H9 (cell line): ENCODE data around the gene HMGB4. TPM values are rescaled to one million over a fixed set of nuclear protein-coding genes. Genes with fewer than 3 reads are reported as not detected.

ENCODE experiments used
- DNase-seq: peaks from one replicate; pipeline ENCODE4 v3.0.0-alpha.2; 2017
- H2AFZ ChIP-seq: one replicate; pipeline ENCODE4 v1.6.1; 2013; ENCODE audit warnings: mild to moderate bottlenecking, low read length, control low read depth, moderate library complexity
- H2AK5ac ChIP-seq: 2 replicates; pipeline ENCODE4 v1.6.1; 2013; ENCODE audit warnings: low read length, control low read depth, mixed read lengths; ENCODE audit not compliant: insufficient read length
- H2BK120ac ChIP-seq: one replicate; pipeline ENCODE4 v1.6.1; 2013; ENCODE audit warnings: low read depth, mild to moderate bottlenecking, low read length, control low read depth, inconsistent platforms; ENCODE audit not compliant: poor library complexity, severe bottlenecking
- H2BK12ac ChIP-seq: 2 replicates; pipeline ENCODE4 v1.6.1; 2013; ENCODE audit warnings: low read length, control low read depth, mixed read lengths, low read depth; ENCODE audit not compliant: insufficient read length
- H2BK15ac ChIP-seq: 2 replicates; pipeline ENCODE4 v1.6.1; 2013; ENCODE audit warnings: low read depth, low read length, control low read depth
- H2BK20ac ChIP-seq: one replicate; pipeline ENCODE4 v1.6.1; 2013; ENCODE audit warnings: low read depth, mild to moderate bottlenecking, low read length, control low read depth, inconsistent platforms; ENCODE audit not compliant: poor library complexity, severe bottlenecking
- H2BK5ac ChIP-seq: 2 replicates; pipeline ENCODE4 v1.6.1; 2013; ENCODE audit warnings: low read length, control low read depth, mixed read lengths; ENCODE audit not compliant: insufficient read length
- H3K14ac ChIP-seq: 2 replicates; pipeline ENCODE4 v1.6.1; 2013; ENCODE audit warnings: low read length, control low read depth; ENCODE audit not compliant: insufficient read depth
- H3K18ac ChIP-seq: 2 replicates; pipeline ENCODE4 v1.6.1; 2013; ENCODE audit warnings: low read depth, mild to moderate bottlenecking, mixed read lengths, low read length, control low read depth; ENCODE audit not compliant: insufficient read length
- H3K23ac ChIP-seq: 2 replicates; pipeline ENCODE4 v1.6.1; 2013; ENCODE audit warnings: low read length, control low read depth, mixed read lengths, low read depth; ENCODE audit not compliant: insufficient read length
- H3K23me2 ChIP-seq: 2 replicates; pipeline ENCODE4 v1.6.1; 2013; ENCODE audit warnings: low read depth, mild to moderate bottlenecking, mixed read lengths, low read length, control low read depth; ENCODE audit not compliant: insufficient read length, poor library complexity, severe bottlenecking
- H3K27ac ChIP-seq: 2 replicates; pipeline ENCODE4 v1.5.1; 2013; ENCODE audit warnings: low read length, control low read depth, mixed read lengths, low read depth; ENCODE audit not compliant: insufficient read length
- H3K27me3 ChIP-seq: 2 replicates; pipeline ENCODE4 v1.6.1; 2013; ENCODE audit warnings: low read length, control low read depth, inconsistent platforms; ENCODE audit not compliant: insufficient read depth
- H3K4ac ChIP-seq: 2 replicates; pipeline ENCODE4 v1.6.1; 2013; ENCODE audit warnings: low read depth, mild to moderate bottlenecking, control low read depth, inconsistent platforms, low read length, moderate library complexity
- H3K4me1 ChIP-seq: 2 replicates; pipeline ENCODE4 v1.6.1; 2013; ENCODE audit warnings: low read length, control low read depth, inconsistent platforms; ENCODE audit not compliant: insufficient read depth
- H3K4me2 ChIP-seq: 2 replicates; pipeline ENCODE4 v1.6.1; 2013; ENCODE audit warnings: low read length, control low read depth, mixed read lengths; ENCODE audit not compliant: insufficient read length, insufficient read depth
- H3K56ac ChIP-seq: 2 replicates; pipeline ENCODE4 v1.6.1; 2013; ENCODE audit warnings: low read depth, mild to moderate bottlenecking, mixed read lengths, low read length, control low read depth; ENCODE audit not compliant: insufficient read length
- H3K79me1 ChIP-seq: 2 replicates; pipeline ENCODE4 v1.6.1; 2013; ENCODE audit warnings: low read depth, mild to moderate bottlenecking, moderate library complexity, low read length, control low read depth, inconsistent platforms; ENCODE audit not compliant: insufficient read depth, poor library complexity, severe bottlenecking
- H3K79me2 ChIP-seq: 2 replicates; pipeline ENCODE4 v1.6.1; 2013; ENCODE audit warnings: low read length, control low read depth, inconsistent platforms; ENCODE audit not compliant: insufficient read depth
- H3K9ac ChIP-seq: 2 replicates; pipeline ENCODE4 v1.6.1; 2013; ENCODE audit warnings: low read length, control low read depth, mixed read lengths; ENCODE audit not compliant: insufficient read length; ENCODE audit errors: extremely low read depth
- H3K9me3 ChIP-seq: one replicate; pipeline ENCODE4 v1.6.1; 2013; ENCODE audit warnings: low read depth, low read length, inconsistent platforms; ENCODE audit not compliant: control insufficient read depth
- H3T11ph ChIP-seq: one replicate; pipeline ENCODE4 v1.6.1; 2013; ENCODE audit warnings: mild to moderate bottlenecking, low read length, control low read depth, inconsistent platforms
- H4K20me1 ChIP-seq: one replicate; pipeline ENCODE4 v1.6.1; 2013; ENCODE audit not compliant: control insufficient read depth, insufficient read length, insufficient read depth
- H4K5ac ChIP-seq: 2 replicates; pipeline ENCODE4 v1.6.1; 2013; ENCODE audit warnings: low read depth, mild to moderate bottlenecking, mixed read lengths, low read length, control low read depth; ENCODE audit not compliant: insufficient read length
- H4K8ac ChIP-seq: replicated peaks from 2 replicates; pipeline ENCODE4 v1.6.1; 2013; ENCODE audit warnings: low read length, control low read depth, mixed read lengths, low read depth; ENCODE audit not compliant: insufficient read length
- H4K91ac ChIP-seq: 2 replicates; pipeline ENCODE4 v1.6.1; 2013; ENCODE audit warnings: low read depth, mild to moderate bottlenecking, moderate library complexity, mixed read lengths, low read length, control low read depth; ENCODE audit not compliant: insufficient read length
- H3K27ac Mint-ChIP-seq, 3 experiments: 2 replicates in 2 of 3; 3 replicates in 1 of 3; pipeline ENCODE4 v1.8.0; 2020 to 2021; ENCODE audit warnings: mixed read lengths in 3 of 3, mild to moderate bottlenecking in 1 of 3, moderate library complexity in 1 of 3
- H3K27me3 Mint-ChIP-seq: 2 replicates; pipeline ENCODE4 v1.8.0; 2021; ENCODE audit warnings: low read depth, mild to moderate bottlenecking, moderate library complexity, mixed read lengths
- H3K36me3 Mint-ChIP-seq, 3 experiments: 2 replicates in 2 of 3; 3 replicates in 1 of 3; pipeline ENCODE4 v1.8.0; 2020 to 2021; ENCODE audit warnings: low read depth in 3 of 3, mixed read lengths in 3 of 3; ENCODE audit not compliant: insufficient read depth in 1 of 3
- H3K4me1 Mint-ChIP-seq, 2 experiments: 2 replicates each; pipeline ENCODE4 v1.8.0; 2020; ENCODE audit warnings: mixed read lengths in 2 of 2
- H3K4me3 Mint-ChIP-seq, 2 experiments: 2 replicates in 1 of 2; 3 replicates in 1 of 2; pipeline ENCODE4 v1.8.0; 2020 to 2021; ENCODE audit warnings: mild to moderate bottlenecking in 2 of 2, mixed read lengths in 2 of 2, moderate library complexity in 1 of 2
- H3K9me3 Mint-ChIP-seq, 2 experiments: 2 replicates in 1 of 2; 3 replicates in 1 of 2; pipeline ENCODE4 v1.8.0; 2020; ENCODE audit warnings: mild to moderate bottlenecking in 2 of 2, mixed read lengths in 2 of 2, moderate library complexity in 1 of 2
- CTCF ChIP-seq: fragments of 200-600 bp; sonication (generic); conservative IDR thresholded peaks from 3 replicates; pipeline ENCODE4 v1.8.0; 2021; ENCODE audit warnings: antibody characterized with exemption, mild to moderate bottlenecking
- WGBS: extraction: QIAGEN DNeasy Blood & Tissue Kit; methylation state at CpG from one replicate; pipeline ENCODE4 v1.1.7; 2013; ENCODE audit warnings: missing lambda C conversion rate, low lambda C conversion rate, mixed read lengths; ENCODE audit not compliant: insufficient read length; ENCODE audit errors: extremely low coverage; 5-methylcytosine and 5-hydroxymethylcytosine counted together
- total RNA-seq: library from RNA; stranded (reverse); gene quantifications from 2 replicates; pipeline ENCODE4 v1.2.1, GENCODE V29; 2021

The HMGB4 gene
- total RNA-seq, 1 experiment from 2014 or later, result not detected

- H3K27me3 Mint-ChIP-seq, result peaks cover 1% of the 10 kb centered on the region; the same call in 1 of the 2 replicates
- H4K8ac ChIP-seq, result no peak overlapping the region
Observed at GRCh38 chr1:33826711-33827110, 37.2 kb upstream of the HMGB4 start.

More at GRCh38 chr1:33826711-33827110, 37.2 kb upstream of the HMGB4 start:
- no peak overlapping the region for H2BK20ac ChIP-seq
- no peak overlapping the region for H2AFZ ChIP-seq
- H3K4me1 Mint-ChIP-seq, result no peaks in the 10 kb centered on the region
- H2BK5ac ChIP-seq, result no peak overlapping the region
- TF ChIP-seq CTCF, result no peak
- H3K4me2 ChIP-seq, result no peak overlapping the region
- no peak overlapping the region for H3T11ph ChIP-seq
- no peak overlapping the region for H3K4ac ChIP-seq
- H4K5ac ChIP-seq, result no peak overlapping the region
- DNase-seq, result no peak
- H3K14ac ChIP-seq, result no peak overlapping the region
- no peaks in the 10 kb centered on the region for H4K20me1 ChIP-seq
- H3K9me3 ChIP-seq, result peaks cover 5% of the 10 kb centered on the region
- no peaks in the 10 kb centered on the region for H3K27me3 ChIP-seq
- no peak overlapping the region for H3K18ac ChIP-seq
- H2BK15ac ChIP-seq, result no peak overlapping the region
- no peak overlapping the region for H3K9ac ChIP-seq
- H2AK5ac ChIP-seq, result no peak overlapping the region
- H3K4me3 Mint-ChIP-seq, result no peak overlapping the region
- H3K4me1 ChIP-seq, result no peaks in the 10 kb centered on the region
- no peak overlapping the region for H3K27ac ChIP-seq
- no CpG with 5 or more reads among the region's 5 CpGs for WGBS
- H2BK12ac ChIP-seq, result no peak overlapping the region
- H3K36me3 Mint-ChIP-seq, result peaks cover 23 to 33% (median 31%) of the 10 kb centered on the region in 3 experiments
- peaks cover 30 to 31% of the 10 kb centered on the region in 2 experiments for H3K9me3 Mint-ChIP-seq
- H3K23ac ChIP-seq, result no peak overlapping the region
- no peaks in the 10 kb centered on the region for H3K79me2 ChIP-seq
- no peaks in the 10 kb centered on the region for H3K23me2 ChIP-seq
- H3K56ac ChIP-seq, result no peak overlapping the region
- no peak overlapping the region for H2BK120ac ChIP-seq
- no peak overlapping the region for H4K91ac ChIP-seq
- H3K79me1 ChIP-seq, result no peaks in the 10 kb centered on the region
- no peak overlapping the region for H3K27ac Mint-ChIP-seq
